Measurements from ENCODE around the gene PAX1. TPM values are rescaled to one million over a fixed set of nuclear protein-coding genes. Genes with fewer than 3 reads are reported as not detected.

PAX1 gene
- polyA plus RNA-seq, 3 donors, result not detected

DNA sequence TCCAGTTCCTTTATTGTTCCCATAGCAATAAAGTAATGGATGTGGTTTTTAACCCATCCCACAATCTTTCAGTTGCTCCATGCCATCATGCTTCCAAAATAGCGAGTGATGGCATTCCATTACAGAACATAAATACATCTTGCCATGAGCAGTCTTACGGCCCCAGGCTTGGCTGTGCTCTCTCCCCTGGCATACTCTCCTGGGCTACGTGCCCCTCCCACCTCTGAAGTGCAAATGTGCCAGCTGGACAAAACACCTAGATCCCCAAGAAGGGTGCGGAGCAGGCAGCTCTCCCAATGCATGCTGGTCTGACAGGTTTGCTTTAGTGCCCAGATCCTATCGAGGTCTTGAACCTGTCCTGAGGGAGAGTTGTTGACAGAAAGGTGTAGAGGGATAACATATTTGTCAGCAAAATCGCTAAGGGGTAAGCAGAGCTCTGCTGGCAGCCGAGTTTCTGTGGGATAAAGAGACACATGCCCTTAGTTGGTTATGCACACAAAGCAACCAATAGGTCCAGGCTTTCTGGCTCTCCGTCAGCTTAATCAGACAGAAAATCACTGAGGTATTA, 43.9 kb upstream of the PAX1 start:
- Mint-ChIP-seq H3K4me1 (no peaks in the 10 kb centered on the region), H3K27ac (no peak overlapping the region), H3K9me3 (peaks cover 0 to 3% (median 0%) of the 10 kb centered on the region in 7 donors), H3K4me3 (no peak overlapping the region), H3K27me3 (ENCODE audit: low read depth in 3 of 3) (peaks cover 2 to 3% (median 3%) of the 10 kb centered on the region in 3 donors), H3K36me3 (no peaks in the 10 kb centered on the region)
- Histone ChIP-seq H4K20me1 (ENCODE audit: insufficient read depth, low read length) (no peaks in the 10 kb centered on the region), H3K9me3 (replicated peaks in 1 of 2; ENCODE audit: control insufficient read depth in 1 of 2, insufficient read depth in 1 of 2, low read length in 2 of 2) (no peaks in the 10 kb centered on the region), H3K27me3 (ENCODE audit: control insufficient read depth in 2 of 2, insufficient read depth in 2 of 2, low read length in 2 of 2) (no peaks in the 10 kb centered on the region), H3K9ac (ENCODE audit: insufficient read depth, low read length, poor library complexity, severe bottlenecking) (no peak overlapping the region), H3K4me3 (replicated peaks in 1 of 3; ENCODE audit: low read depth in 2 of 3, low read length in 3 of 3) (no peak overlapping the region), H3K4me1 (ENCODE audit: control insufficient read depth in 1 of 2, insufficient read depth in 2 of 2, low read length in 2 of 2) (no peaks in the 10 kb centered on the region), H3K36me3 (replicated peaks in 1 of 2; ENCODE audit: control insufficient read depth in 1 of 2, insufficient read depth in 2 of 2, low read length in 2 of 2) (no peaks in the 10 kb centered on the region), H3K27ac (ENCODE audit: low read depth in 1 of 2, low read length in 2 of 2) (no peak overlapping the region), H2AFZ (ENCODE audit: insufficient read depth, low read depth, low read length, poor library complexity, severe bottlenecking) (no peak overlapping the region), H3K4me2 (replicated peaks; ENCODE audit: extremely low read depth, low read length, poor library complexity, severe bottlenecking) (no peak overlapping the region), H3K79me2 (ENCODE audit: insufficient read depth, low read length) (no peaks in the 10 kb centered on the region)
- intact Hi-C loops (cut with micrococcal nuclease), result no loop called here
- DNase-seq, result no peak
- TF ChIP-seq, protein P1, sequence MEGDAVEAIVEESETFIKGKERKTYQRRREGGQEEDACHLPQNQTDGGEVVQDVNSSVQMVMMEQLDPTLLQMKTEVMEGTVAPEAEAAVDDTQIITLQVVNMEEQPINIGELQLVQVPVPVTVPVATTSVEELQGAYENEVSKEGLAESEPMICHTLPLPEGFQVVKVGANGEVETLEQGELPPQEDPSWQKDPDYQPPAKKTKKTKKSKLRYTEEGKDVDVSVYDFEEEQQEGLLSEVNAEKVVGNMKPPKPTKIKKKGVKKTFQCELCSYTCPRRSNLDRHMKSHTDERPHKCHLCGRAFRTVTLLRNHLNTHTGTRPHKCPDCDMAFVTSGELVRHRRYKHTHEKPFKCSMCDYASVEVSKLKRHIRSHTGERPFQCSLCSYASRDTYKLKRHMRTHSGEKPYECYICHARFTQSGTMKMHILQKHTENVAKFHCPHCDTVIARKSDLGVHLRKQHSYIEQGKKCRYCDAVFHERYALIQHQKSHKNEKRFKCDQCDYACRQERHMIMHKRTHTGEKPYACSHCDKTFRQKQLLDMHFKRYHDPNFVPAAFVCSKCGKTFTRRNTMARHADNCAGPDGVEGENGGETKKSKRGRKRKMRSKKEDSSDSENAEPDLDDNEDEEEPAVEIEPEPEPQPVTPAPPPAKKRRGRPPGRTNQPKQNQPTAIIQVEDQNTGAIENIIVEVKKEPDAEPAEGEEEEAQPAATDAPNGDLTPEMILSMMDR (IDR thresholded peaks at IDR 0.05), result no peak
- 73% methylated on average over 8 of the region's 8 CpGs for WGBS (ENCODE audit: insufficient coverage)

DNA sequence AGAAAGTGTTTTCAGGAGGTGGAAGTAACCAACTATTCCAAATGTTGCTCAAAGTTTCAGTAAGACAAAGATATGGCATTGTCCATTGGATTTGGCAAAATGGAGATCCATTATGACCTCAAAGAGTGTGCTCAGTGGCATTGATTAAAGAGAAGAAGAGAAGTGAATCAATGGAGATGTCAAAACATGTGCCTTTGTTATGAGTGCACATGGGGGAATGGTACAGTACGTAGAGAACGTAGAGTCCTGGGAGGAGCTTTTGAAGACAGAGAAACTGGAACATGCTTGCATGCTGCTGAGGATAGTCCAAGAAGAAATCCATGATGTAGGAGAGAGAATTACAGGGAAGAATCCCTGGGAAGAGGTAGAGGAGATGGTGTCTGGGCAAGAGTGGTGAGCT, 42.0 kb upstream of the PAX1 start:
- DNase-seq, result no peak
- Mint-ChIP-seq H3K36me3 (no peaks in the 10 kb centered on the region), H3K9me3 (peaks cover 0 to 8% (median 1%) of the 10 kb centered on the region in 7 donors), H3K4me3 (no peak overlapping the region), H3K27ac (no peak overlapping the region), H3K27me3 (ENCODE audit: low read depth in 3 of 3) (peaks cover 1 to 2% (median 2%) of the 10 kb centered on the region in 3 donors), H3K4me1 (no peaks in the 10 kb centered on the region)
- TF ChIP-seq, protein P1 (IDR thresholded peaks at IDR 0.05), result no peak
- no peak overlapping the region for H3K4me3 ChIP-seq (replicated peaks in 1 of 3; ENCODE audit: low read depth in 2 of 3, low read length in 3 of 3)
- no peak overlapping the region for H3K4me2 ChIP-seq (replicated peaks; ENCODE audit: extremely low read depth, low read length, poor library complexity, severe bottlenecking)
- H3K9ac ChIP-seq (ENCODE audit: insufficient read depth, low read length, poor library complexity, severe bottlenecking), result no peak overlapping the region
- no peaks in the 10 kb centered on the region for H3K36me3 ChIP-seq (replicated peaks in 1 of 2; ENCODE audit: control insufficient read depth in 1 of 2, insufficient read depth in 2 of 2, low read length in 2 of 2)
- no peak overlapping the region for H3K27ac ChIP-seq (ENCODE audit: low read depth in 1 of 2, low read length in 2 of 2)
- no peaks in the 10 kb centered on the region for H3K4me1 ChIP-seq (ENCODE audit: control insufficient read depth in 1 of 2, insufficient read depth in 2 of 2, low read length in 2 of 2)
- H3K79me2 ChIP-seq (ENCODE audit: insufficient read depth, low read length), result no peaks in the 10 kb centered on the region
- intact Hi-C loops (cut with micrococcal nuclease), result no loop called here
- H4K20me1 ChIP-seq (ENCODE audit: insufficient read depth, low read length), result no peaks in the 10 kb centered on the region
- no peaks in the 10 kb centered on the region for H3K27me3 ChIP-seq (ENCODE audit: control insufficient read depth in 2 of 2, insufficient read depth in 2 of 2, low read length in 2 of 2)
- 100% methylated on average over 2 of the region's 2 CpGs for WGBS (ENCODE audit: insufficient coverage)
- H2AFZ ChIP-seq (ENCODE audit: insufficient read depth, low read depth, low read length, poor library complexity, severe bottlenecking), result no peak overlapping the region
- no peaks in the 10 kb centered on the region for H3K9me3 ChIP-seq (replicated peaks in 1 of 2; ENCODE audit: control insufficient read depth in 1 of 2, insufficient read depth in 1 of 2, low read length in 2 of 2)
